CD14-positive monocyte (primary cell): Measurements from ENCODE around the gene DDX46. TPM values are rescaled to one million over a fixed set of nuclear protein-coding genes. Genes with fewer than 3 reads are reported as not detected.
A peak's percentile ranks its signal among the peaks of the same experiment; 100 is the strongest.

Experiments
- DNase-seq, 3 donors: peaks; one replicate each; pipeline ENCODE4 v3.0.0-alpha.2; 2011 to 2022
- H2AFZ ChIP-seq: 2 replicates; pipeline ENCODE4 v1.6.0; 2012; ENCODE audit warnings: mild to moderate bottlenecking, low read depth, low read length, inconsistent platforms; ENCODE audit not compliant: insufficient read depth, poor library complexity, severe bottlenecking
- H3K27ac ChIP-seq, 2 donors: 1 replicate in 1 of 2; 2 replicates in 1 of 2; pipeline ENCODE4 v1.5.1; 2012 to 2013; ENCODE audit warnings: low read length in 2 of 2, control low read depth in 1 of 2, inconsistent platforms in 1 of 2, low read depth in 1 of 2, mild to moderate bottlenecking in 1 of 2
- H3K27me3 ChIP-seq, 2 donors: one replicate each; pipeline versions ENCODE4 v1.6.0 to v1.6.1; 2011 to 2013; ENCODE audit warnings: low read length in 2 of 2; ENCODE audit not compliant: control insufficient read depth in 2 of 2, insufficient read depth in 2 of 2
- H3K36me3 ChIP-seq, 2 donors: replicated peaks in 1 of 2; 1 replicate in 1 of 2; 2 replicates in 1 of 2; pipeline versions ENCODE4 v1.5.1 to v1.6.1; 2012 to 2013; ENCODE audit warnings: low read length in 2 of 2, control low read depth in 1 of 2, inconsistent platforms in 1 of 2, mild to moderate bottlenecking in 1 of 2; ENCODE audit not compliant: insufficient read depth in 2 of 2, control insufficient read depth in 1 of 2
- H3K4me1 ChIP-seq, 2 donors: 1 replicate in 1 of 2; 2 replicates in 1 of 2; pipeline versions ENCODE4 v1.5.1 to v1.6.1; 2012 to 2013; ENCODE audit warnings: low read length in 2 of 2, control low read depth in 1 of 2, inconsistent platforms in 1 of 2, mild to moderate bottlenecking in 1 of 2, moderate library complexity in 1 of 2; ENCODE audit not compliant: insufficient read depth in 2 of 2, control insufficient read depth in 1 of 2
- H3K4me2 ChIP-seq: replicated peaks from 2 replicates; pipeline ENCODE3; 2012; ENCODE audit warnings: low read length, moderate library complexity, mild to moderate bottlenecking; ENCODE audit not compliant: poor library complexity, severe bottlenecking; ENCODE audit errors: extremely low read depth
- H3K4me3 ChIP-seq, 3 experiments: fragments of 200-600 bp in 1 of 3; sonication (generic) in 1 of 3; replicated peaks in 1 of 3; 1 replicate in 2 of 3; 2 replicates in 1 of 3; pipeline ENCODE4 v1.5.1; 2011 to 2013; ENCODE audit warnings: low read length in 3 of 3, mild to moderate bottlenecking in 3 of 3, control low read depth in 2 of 3, low read depth in 2 of 3, inconsistent platforms in 1 of 3, moderate library complexity in 1 of 3
- H3K79me2 ChIP-seq: 2 replicates; pipeline ENCODE4 v1.6.0; 2012; ENCODE audit warnings: mild to moderate bottlenecking, control low read depth, inconsistent platforms, low read length, moderate library complexity; ENCODE audit not compliant: insufficient read depth
- H3K9ac ChIP-seq: 2 replicates; pipeline ENCODE4 v1.6.0; 2017; ENCODE audit warnings: low read length, mild to moderate bottlenecking; ENCODE audit not compliant: insufficient read depth, poor library complexity, severe bottlenecking
- H3K9me3 ChIP-seq, 2 donors: replicated peaks in 1 of 2; 1 replicate in 1 of 2; 2 replicates in 1 of 2; pipeline versions ENCODE4 v1.5.1 to v1.6.1; 2012 to 2013; ENCODE audit warnings: low read length in 2 of 2, control low read depth in 1 of 2; ENCODE audit not compliant: control insufficient read depth in 1 of 2, insufficient read depth in 1 of 2
- H4K20me1 ChIP-seq: 2 replicates; pipeline ENCODE4 v1.6.0; 2012; ENCODE audit warnings: mild to moderate bottlenecking, low read length, control low read depth, moderate library complexity; ENCODE audit not compliant: insufficient read depth
- H3K27ac Mint-ChIP-seq, 7 donors: one replicate each; pipeline ENCODE4 v1.8.0; 2020; ENCODE audit warnings: mild to moderate bottlenecking in 7 of 7, mixed read lengths in 7 of 7, moderate library complexity in 6 of 7, inconsistent platforms in 2 of 7
- H3K27me3 Mint-ChIP-seq, 3 donors: one replicate each; pipeline ENCODE4 v1.8.0; 2021 to 2022; ENCODE audit warnings: low read depth in 3 of 3, mild to moderate bottlenecking in 3 of 3, mixed read lengths in 3 of 3, moderate library complexity in 3 of 3, inconsistent platforms in 1 of 3
- H3K36me3 Mint-ChIP-seq, 2 donors: one replicate each; pipeline ENCODE4 v1.8.0; 2020; ENCODE audit warnings: mixed read lengths in 2 of 2, inconsistent platforms in 1 of 2, mild to moderate bottlenecking in 1 of 2
- H3K4me1 Mint-ChIP-seq: one replicate; pipeline ENCODE4 v1.8.0; 2020; ENCODE audit warnings: mild to moderate bottlenecking, mixed read lengths
- H3K4me3 Mint-ChIP-seq, 2 donors: one replicate each; pipeline ENCODE4 v1.8.0; 2020; ENCODE audit warnings: mild to moderate bottlenecking in 2 of 2, mixed read lengths in 2 of 2, moderate library complexity in 1 of 2
- H3K9me3 Mint-ChIP-seq, 7 donors: one replicate each; pipeline ENCODE4 v1.8.0; 2020 to 2022; ENCODE audit warnings: mixed read lengths in 7 of 7, mild to moderate bottlenecking in 6 of 7, moderate library complexity in 6 of 7, inconsistent platforms in 2 of 7
- WGBS: methylation state at CpG from one replicate; pipeline ENCODE4 v1.1.5; 2013; ENCODE audit warnings: missing lambda C conversion rate; ENCODE audit not compliant: insufficient coverage; 5-methylcytosine and 5-hydroxymethylcytosine counted together
- intact Hi-C, 2 donors: fragments of 100-400 bp; cut with micrococcal nuclease; formaldehyde crosslinking; loops; one replicate each; pipeline versions ENCODE4 v1.15.0 to v1.15.1; 2023
- polyA plus RNA-seq, 3 donors: library from polyadenylated mRNA; depleted of rRNA in 1 of 3; unstranded in 2 of 3; stranded (reverse) in 1 of 3; fragments of 300-500 nt in 2 of 3; fragments of >200 nt in 1 of 3; fragmentation: Illumina TruSeq in 2 of 3; gene quantifications; 1 replicate in 2 of 3; 2 replicates in 1 of 3; pipeline ENCODE4 v1.2.3, GENCODE V29; 2012 to 2021
- TF ChIP-seq, protein P1 (sequence below): fragments of 200-600 bp; IDR thresholded peaks from one replicate; pipeline ENCODE4 v1.8.0; 2022; ENCODE audit warnings: antibody characterized with exemption, mild to moderate bottlenecking

DDX46 gene
- polyA plus RNA-seq, 3 donors = 7.6 to 22.3 (median 11.8) TPM

GRCh38 chr5:134738133-134738962, 20.2 kb upstream of the DDX46 start, which contains the start of gene CAMLG:
Gene CAMLG, plus strand, starts transcription at chr5:134738548. Its CDS starts 73 bp downstream, at chr5:134738621.
- H4K20me1 ChIP-seq = no peaks in the 10 kb centered on the region
- DNase-seq = peak; percentile 98 to 99 (median 98)
- H3K4me2 ChIP-seq = peak within 1 kb of the TSS; percentile 90
- H3K36me3 ChIP-seq = peaks cover 0 to 14% of the 10 kb centered on the region in 2 donors
- 0% methylated on average over 66 of the region's 66 CpGs for WGBS
- Mint-ChIP-seq H3K36me3 (peaks cover 5 to 7% of the 10 kb centered on the region in 2 donors), H3K27ac (peak within 1 kb of the TSS; percentile 94 to 98 (median 97)), H3K9me3 (peaks cover 0 to 6% (median 0%) of the 10 kb centered on the region in 7 donors), H3K27me3 (no peaks in the 10 kb centered on the region), H3K4me1 (peaks cover 31% of the 10 kb centered on the region), H3K4me3 (peak within 1 kb of the TSS; percentile 96 to 98)
- peak within 1 kb of the TSS; percentile 92 for H2AFZ ChIP-seq
- H3K27ac ChIP-seq = peak within 1 kb of the TSS; percentile 92 to 94
- intact Hi-C loops = loop anchor here (1.0 to 10.0 kb wide), 5 partner anchors 20 to 166 kb away; partner anchors contain the start of genes DDX46 (in 1 of the 2), PCBD2 (in 1 of the 2), SEC24A (in 1 of the 2) and TXNDC15 (in 1 of the 2)
- H3K27me3 ChIP-seq = no peaks in the 10 kb centered on the region
- H3K9ac ChIP-seq = peak within 1 kb of the TSS; percentile 91
- H3K4me1 ChIP-seq = peaks cover 39 to 43% of the 10 kb centered on the region in 2 donors
- H3K79me2 ChIP-seq = peaks cover 28% of the 10 kb centered on the region
- TF ChIP-seq, protein P1, sequence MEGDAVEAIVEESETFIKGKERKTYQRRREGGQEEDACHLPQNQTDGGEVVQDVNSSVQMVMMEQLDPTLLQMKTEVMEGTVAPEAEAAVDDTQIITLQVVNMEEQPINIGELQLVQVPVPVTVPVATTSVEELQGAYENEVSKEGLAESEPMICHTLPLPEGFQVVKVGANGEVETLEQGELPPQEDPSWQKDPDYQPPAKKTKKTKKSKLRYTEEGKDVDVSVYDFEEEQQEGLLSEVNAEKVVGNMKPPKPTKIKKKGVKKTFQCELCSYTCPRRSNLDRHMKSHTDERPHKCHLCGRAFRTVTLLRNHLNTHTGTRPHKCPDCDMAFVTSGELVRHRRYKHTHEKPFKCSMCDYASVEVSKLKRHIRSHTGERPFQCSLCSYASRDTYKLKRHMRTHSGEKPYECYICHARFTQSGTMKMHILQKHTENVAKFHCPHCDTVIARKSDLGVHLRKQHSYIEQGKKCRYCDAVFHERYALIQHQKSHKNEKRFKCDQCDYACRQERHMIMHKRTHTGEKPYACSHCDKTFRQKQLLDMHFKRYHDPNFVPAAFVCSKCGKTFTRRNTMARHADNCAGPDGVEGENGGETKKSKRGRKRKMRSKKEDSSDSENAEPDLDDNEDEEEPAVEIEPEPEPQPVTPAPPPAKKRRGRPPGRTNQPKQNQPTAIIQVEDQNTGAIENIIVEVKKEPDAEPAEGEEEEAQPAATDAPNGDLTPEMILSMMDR = peak; percentile 76
- peak within 1 kb of the TSS; percentile 90 to 96 (median 91) for H3K4me3 ChIP-seq
- no peaks in the 10 kb centered on the region for H3K9me3 ChIP-seq

DNA sequence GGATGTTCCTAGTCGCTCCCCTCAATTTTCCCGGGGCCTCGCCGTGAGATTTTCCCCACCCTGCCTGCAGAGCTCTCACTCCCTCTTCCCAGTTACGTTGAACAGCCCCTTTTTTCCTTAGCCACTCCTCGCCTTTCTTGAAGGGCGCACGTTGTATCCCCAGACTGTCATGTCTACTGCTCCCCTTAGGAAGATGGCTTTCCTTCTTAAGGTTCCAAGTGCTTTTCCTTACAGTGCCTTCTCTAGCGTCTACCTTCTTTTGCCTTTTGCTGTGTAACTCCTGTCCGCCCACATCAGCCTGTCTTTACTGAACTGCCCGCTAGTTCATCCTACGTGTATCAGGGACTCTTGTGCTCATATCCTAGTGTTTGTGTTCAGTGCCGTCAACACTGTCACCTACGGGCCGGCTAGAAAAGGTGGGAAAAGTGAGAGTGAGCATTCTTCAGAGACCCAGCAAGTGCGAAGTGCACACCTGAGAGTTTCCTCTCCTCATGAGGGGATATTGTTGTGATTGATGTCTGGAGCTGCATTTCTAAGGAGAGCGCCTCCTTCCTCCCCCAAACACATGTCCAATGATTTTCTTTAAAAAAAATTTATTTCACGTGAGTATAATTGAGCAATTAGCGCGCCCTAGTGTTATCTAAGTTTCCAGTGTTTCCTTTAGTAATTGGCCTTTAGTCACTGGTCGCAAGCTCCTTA, 19.5 kb upstream of the DDX46 start:
- Mint-ChIP-seq H3K27me3 (no peaks in the 10 kb centered on the region), H3K4me3 (peak overlapping the region; percentile 96 to 98), H3K9me3 (peaks cover 0 to 6% (median 0%) of the 10 kb centered on the region in 7 donors), H3K4me1 (peaks cover 31% of the 10 kb centered on the region), H3K36me3 (peaks cover 9 to 10% of the 10 kb centered on the region in 2 donors), H3K27ac (peak overlapping the region; percentile 94 to 98 (median 97))
- intact Hi-C loops = loop anchor here (1.0 to 10.0 kb wide), 5 partner anchors 19 to 166 kb away; partner anchors contain the start of genes DDX46 (in 1 of the 2), PCBD2 (in 1 of the 2), SEC24A (in 1 of the 2) and TXNDC15 (in 1 of the 2)
- DNase-seq = peak; percentile 13 to 31 (median 17)
- Histone ChIP-seq H3K4me2 (peak overlapping the region; percentile 90), H3K27ac (peak overlapping the region; percentile 92 to 94), H3K4me1 (peaks cover 39 to 43% of the 10 kb centered on the region in 2 donors), H3K36me3 (peaks cover 3 to 17% of the 10 kb centered on the region in 2 donors), H3K27me3 (no peaks in the 10 kb centered on the region), H4K20me1 (no peaks in the 10 kb centered on the region), H3K79me2 (peaks cover 28% of the 10 kb centered on the region), H2AFZ (peak overlapping the region; percentile 92), H3K9ac (peak overlapping the region; percentile 91), H3K4me3 (peak overlapping the region; percentile 90 to 96 (median 91)), H3K9me3 (no peaks in the 10 kb centered on the region)
- WGBS = 0% methylated on average over 11 of the region's 21 CpGs
- TF ChIP-seq, protein P1 = no peak
